HG03354 (cell line): Measurements from ENCODE around the gene RGS19.

ENCODE experiments used
- ATAC-seq: cut with Tn5 transposase; IDR thresholded peaks from one replicate; pipeline ENCODE4 v1.9.1; 2021; ENCODE audit warnings: mild to moderate bottlenecking; ENCODE audit not compliant: unreplicated experiment, poor library complexity, severe bottlenecking

The RGS19 gene

DNA sequence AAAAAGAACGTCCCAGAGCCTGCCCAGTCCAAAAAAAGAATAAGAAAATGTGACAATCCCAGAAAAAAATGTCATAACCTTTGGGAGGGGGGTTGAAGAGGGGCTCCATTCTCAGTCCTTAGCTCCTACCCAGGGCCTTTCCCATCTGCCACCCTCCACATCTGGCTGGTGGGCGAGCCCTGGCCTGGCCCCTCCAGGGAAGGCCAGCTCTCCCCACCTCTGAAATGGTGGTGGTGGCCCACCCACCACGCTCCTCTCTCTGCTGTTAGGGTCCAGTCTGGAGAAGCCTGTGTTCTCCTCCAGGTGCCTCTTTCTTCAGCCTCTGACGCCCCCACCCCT lies 415 bp downstream of the RGS19 start:
- ATAC-seq = no peak

DNA sequence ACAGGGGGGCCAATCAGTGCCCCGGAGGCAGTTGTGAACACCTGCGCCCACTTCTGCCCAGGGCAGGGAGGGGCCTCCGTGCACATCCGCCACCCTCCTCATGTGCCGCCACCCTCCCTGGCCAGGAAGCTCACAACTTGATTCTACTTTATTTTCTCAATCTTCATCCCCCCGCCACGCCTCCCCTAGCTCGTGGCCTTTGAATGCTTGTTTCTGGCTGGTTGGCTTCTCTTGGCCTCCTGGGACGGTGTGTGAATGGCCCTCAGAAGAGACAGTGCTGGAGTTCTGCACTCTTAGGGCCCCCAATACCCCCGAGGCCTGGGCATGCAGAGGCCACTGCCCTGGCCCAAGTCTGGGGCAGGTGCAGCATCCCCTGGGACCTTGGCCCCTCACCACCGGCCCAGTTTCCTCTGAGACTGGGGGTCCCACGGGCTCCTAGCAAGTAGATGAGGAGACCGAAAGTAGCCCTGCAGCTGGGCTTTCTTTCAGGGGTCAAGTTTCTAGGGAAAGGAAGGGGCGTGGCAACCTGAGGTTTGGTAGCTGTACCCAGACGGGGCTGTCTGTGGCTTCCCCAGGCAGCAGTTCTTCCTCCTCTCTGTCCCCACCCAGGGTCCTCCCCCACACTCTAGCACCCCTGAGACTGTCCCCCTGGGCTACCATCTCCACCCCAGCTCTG lies 1.3 kb downstream of the RGS19 start:
- peak; percentile 36 for ATAC-seq

DNA sequence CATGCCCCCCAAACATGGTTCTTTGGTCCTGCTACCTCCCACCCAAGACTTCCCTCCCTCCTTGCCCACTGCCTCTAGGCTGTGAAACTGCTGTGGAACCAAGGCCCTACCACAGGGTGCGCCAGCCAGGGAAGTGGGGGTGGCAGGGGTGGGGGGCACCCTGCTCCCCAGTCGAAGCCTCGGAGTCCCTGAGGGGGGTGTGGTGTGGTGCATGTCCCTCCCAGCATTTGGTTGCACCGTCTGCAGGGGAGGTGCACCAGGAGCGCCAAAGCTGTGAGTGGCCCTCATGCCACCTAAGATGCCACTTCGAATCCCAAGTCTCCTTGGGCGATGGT lies 1.8 kb downstream of the RGS19 start:
- no peak for ATAC-seq

DNA sequence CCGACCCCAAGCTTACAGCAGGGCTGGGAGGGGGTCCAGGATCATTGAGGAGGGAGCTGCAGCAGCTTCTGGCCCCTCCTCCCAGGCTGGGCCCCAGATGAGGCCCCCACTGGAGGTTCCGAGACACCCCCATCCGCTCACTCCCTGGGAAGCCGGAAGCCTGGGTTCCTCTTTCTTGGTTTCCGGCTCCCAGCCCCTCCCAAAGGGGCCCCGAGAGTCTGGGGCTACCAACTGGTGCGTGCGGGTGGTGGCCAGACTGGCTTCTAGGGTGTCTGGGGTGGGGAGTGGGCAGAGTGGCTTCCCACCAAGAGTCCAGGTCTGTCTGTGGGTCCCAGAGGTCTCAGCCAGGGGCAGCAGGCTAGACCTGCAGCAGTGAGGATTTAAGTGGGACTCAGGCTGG lies 2.2 kb downstream of the RGS19 start:
- ATAC-seq = no peak

DNA sequence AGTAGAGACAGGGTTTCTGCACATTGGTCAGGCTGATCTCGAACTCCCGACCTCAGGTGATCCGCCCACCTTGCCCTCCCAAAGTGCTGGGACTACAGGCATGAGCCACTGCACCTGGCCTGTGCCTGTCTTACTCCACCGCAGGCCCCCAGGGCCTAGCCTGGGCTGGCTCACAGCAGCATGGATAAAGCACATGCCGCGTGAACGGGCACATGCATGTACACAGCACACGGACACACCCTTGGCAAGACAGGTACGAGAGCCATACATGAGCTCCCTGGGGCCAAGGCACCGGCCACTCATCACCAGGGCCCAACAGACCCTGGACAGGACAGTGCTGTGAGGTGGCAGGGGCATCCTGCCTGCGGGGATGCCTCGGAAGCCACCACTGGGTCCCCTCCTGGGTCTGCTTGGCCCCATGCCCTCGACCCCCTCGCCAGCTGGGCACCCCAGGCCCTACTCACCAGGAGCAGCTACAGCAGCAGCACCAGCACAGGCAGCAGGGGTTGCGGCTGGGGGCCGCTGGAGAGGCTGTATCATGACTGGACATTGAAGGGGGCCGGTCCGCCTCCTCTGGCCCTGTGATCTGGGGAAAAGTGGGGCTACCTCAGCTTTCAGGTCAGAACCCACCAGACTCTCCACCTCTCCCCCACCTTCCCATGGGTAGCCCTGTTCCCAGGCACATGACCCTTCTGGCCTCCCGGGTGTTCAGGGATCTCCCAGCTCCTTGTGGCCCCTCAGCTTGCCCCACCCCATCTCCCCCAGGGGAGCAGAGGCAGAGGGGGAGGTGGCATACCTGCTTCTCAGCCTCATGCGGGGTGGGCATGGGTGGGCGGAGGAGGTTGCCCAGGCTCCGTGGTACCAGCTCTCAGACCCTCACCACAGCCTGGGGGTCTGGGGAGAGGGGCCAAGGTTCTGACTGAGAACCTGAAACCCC lies 3.0 kb downstream of the RGS19 start:
- no peak for ATAC-seq

DNA sequence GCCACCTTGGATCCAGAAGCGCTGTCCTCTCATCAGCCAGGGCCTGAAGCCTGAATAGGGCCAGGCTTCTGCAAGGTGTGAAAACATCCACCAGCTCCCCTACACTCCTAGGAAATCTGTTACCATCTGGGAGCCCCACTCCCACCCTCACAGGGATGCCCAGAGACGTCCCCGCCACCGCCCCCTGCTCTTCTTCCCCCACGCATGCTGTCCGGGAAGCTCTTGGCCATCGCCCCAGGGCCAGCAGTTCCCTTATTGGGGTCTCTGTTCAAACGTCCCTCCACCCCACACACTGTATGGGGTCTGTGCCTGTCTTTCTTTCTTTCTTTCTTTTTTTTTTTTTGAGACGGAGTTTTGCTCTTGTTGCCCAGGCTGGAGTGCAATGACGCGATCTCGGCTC lies 3.8 kb downstream of the RGS19 start:
- ATAC-seq = no peak

DNA sequence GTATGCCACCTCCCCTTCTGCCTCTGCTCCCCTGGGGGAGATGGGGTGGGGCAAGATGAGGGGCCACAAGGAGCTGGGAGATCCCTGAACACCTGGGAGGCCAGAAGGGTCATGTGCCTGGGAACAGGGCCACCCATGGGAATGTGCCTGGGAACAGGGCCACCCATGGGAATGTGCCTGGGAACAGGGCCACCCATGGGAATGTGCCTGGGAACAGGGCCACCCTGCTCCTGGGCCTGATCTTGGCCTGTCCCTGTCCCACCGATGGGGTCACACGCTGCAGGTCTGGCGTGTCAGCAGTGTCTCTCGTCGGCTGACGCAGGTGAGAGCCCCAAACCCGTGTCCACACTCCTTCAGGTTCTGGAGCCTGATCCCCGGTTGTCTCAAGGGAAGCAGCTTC lies 4.4 kb downstream of the RGS19 start:
- ATAC-seq = no peak

DNA sequence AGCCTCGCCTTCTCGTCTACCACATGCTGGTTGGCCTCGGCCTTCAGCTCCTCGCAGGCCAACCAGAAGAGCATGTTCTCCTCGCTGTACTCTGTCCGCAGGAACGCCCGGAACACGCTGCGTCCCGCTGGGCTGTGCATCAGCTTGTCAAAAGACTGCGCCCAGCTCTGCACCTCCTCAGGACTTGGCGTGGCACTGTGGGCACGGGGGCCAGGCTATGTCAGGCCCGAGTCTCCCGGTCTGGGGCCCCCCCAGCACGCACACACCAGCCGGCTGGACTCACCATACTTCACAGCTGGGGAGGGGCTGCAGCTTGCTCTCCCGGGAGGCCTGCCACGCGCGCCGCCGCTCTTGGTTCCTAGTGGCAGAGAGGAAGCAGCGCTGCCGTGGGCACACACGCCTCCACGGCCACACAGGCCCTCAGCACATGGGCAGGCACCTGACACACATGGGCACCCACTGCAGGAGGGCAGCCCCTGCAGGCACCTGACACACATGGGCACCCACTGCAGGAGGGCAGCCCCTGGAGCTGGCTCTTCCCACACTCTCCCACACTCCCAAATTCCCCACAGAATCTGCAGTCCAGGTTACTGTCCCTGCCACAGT lies 5.0 kb downstream of the RGS19 start:
- ATAC-seq = no peak

DNA sequence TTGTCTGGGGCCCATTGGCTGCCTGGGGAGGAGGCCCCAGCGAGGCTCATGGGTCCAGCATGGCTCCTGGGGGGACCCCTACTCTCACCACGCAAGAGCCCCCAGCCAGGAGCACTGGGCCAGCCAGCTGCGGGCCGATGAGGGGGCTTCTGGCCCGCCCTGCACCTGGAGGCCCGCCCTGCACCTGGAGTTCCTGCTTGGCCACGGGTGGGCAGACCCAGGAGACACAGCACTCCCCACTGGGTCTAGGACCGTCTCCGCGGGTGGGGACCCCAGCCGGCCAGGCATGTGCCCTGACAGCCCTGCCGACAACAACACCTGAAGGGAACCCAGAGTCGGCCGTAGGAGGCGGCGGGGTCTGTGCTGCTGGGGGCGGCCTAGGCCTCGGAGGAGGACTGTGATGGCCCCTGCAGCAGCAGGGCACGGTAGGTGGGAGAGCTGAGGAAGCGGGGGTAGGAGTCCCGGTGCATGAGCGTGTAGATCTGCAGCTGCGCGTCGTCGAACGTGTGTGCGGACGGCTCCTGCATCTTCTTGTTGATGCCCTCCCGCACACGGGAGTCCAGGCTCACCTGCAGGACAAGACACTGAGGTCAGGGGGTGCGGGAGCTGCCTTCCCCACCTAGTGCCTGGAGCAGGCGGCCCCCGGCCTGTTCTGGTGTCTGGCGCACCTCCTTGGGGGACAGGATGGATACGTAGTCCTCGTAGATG lies 5.7 kb downstream of the RGS19 start:
- ATAC-seq = no peak

DNA sequence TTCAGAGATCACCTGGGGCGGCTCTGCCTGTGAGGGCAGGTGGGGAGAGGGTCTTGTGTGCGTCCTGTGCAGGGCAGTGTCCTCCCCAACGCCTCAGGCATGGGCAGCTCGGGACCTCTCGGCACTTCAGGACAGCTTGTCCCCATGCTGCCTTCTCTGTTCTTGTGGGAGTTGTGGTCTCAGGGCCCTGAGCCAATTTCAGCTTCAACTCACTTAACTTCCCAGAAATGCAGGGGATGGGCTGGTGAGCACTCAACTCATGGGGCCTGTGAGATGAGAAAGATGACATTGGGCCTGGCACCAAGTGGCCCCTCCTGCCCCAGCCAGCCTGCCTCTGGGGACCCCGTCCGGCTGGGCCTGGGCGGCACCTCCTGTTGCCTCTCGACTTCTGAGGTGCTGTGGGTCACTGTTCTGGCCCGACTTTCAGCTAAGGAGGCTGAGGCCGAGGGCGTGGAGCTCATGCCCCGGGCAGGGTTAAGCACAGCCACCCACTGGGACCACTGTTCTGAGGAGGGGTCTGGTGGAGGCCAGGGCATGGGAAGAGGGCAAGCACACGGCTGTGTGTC lies 6.7 kb downstream of the RGS19 start:
- no peak for ATAC-seq

DNA sequence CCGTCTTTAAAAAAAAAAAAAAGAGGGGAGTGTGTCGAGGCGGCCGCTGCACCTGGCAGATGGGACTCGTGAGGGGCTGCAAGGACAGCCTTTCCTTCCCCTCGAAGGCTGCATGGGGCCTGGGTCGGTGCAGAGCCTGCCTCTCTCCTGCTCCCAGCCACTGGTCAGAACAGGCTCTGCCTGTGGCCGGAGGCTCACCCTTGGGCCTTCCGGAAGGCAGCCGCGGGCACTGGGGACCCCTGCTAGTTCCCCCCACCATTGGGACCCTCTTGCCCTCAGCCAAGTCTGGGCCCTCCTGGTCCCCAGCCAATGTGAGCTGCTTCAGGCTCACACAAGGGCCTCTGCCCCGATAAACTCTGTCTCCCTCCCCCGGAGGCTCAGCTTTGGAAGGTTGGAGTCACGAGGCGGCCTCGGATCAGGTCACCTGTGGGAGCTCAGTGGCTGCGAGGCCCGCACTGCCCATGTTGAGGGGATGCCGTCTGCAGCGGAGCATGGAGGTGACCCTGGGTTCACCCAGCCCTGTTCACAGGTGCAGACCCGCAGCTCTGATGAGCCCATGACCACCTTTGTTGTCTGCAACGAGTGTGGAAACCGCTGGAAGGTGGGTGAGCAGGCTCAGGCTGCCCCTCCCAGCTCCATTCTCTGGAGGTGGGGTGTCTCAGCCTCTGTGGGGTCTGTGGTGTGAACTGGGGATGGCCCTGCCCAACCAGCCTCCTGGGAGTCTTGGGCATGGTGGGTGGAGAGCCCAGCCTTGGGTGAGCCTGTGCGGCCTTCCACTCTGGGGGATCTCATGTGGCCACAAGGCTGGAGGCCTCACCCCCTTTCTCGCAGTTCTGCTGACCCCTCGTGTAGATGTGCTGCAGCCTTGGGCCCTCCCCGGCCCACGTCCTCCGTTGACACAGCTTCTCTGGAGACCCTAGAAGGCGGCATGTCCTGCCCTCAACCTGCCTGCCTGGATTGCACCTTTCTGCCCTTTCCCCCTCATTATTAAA lies 7.7 kb downstream of the RGS19 start:
- ATAC-seq = no peak

DNA sequence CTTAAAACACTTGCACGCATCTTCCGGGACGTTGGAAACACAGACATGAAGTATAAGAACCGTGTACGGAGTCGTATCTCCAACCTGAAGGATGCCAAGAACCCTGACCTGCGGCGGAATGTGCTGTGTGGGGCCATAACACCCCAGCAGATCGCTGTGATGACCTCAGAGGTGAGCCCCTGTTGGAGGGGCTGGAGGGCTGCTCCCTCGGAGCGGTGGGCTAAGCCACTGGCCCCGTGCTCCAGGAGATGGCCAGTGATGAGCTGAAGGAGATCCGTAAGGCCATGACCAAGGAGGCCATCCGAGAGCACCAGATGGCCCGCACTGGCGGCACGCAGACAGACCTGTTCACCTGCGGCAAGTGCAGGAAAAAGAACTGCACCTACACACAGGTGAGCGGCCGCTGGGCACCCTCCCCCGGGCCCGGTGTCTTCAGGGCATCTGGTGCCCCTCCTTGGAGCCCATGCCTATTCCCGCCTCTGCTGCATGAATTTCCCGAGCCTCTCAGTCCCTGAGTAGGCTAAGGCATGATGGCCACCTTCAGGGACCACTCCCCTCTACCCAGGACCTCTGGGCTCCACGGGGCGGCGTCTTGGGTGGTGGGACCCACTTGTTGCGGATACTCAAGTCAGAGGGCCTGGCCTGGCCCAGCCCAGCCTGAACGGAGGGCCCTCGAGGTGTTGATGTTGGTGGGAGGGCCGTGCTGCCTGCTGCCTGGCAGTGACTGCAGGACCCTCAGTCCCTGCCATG lies 8.9 kb downstream of the RGS19 start:
- ATAC-seq = no peak

DNA sequence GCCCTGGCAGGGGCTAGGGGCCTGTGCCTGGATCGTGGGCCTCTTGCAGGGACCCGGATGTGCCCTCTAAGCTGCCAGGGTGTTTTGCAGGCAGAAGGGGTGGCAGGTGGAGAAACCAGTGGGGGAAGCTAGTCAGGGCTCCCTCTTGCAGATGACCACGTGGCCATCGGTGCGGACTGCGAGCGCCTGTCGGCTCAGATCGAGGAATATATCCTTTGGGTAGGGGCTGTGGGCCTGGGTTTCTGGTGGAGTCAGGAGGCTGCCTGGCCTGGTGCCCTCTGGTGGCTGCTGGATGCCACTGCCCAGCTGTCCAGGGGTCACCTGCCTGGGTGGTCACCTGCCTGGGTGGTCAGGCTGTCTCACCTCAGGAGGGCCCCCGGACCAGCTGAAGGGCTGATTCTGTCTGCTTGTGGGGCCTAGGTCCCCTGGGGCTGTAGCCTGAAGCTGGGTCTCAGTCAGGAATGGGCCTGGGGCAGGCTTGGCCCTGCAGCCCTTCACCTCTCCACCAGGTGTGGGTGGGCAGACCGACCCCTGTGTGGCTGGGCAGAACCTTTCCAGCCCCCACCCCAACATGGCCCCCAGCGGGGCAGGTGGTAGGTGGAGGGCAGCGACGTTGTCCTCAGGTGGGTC lies 9.6 kb downstream of the RGS19 start:
- no peak for ATAC-seq

DNA sequence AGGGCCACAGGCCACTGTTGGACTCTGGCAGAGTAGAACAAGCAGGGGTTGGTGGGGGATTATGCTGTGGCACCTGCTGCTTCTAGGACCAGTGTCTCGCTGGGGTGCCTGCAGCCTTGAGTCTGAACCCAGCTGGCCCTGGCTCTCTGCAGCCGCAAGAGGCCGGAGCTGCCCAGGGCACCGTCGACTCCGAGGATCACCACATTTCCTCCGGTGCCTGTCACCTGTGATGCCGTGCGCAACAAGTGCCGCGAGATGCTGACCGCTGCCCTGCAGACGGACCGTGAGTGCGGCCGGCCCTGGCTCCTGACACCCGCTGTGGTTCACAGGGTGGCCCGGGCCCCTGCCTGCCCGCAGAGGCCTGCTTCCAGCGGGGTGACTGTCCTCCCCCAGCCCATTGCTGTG lies 10.1 kb downstream of the RGS19 start:
- ATAC-seq = no peak

DNA sequence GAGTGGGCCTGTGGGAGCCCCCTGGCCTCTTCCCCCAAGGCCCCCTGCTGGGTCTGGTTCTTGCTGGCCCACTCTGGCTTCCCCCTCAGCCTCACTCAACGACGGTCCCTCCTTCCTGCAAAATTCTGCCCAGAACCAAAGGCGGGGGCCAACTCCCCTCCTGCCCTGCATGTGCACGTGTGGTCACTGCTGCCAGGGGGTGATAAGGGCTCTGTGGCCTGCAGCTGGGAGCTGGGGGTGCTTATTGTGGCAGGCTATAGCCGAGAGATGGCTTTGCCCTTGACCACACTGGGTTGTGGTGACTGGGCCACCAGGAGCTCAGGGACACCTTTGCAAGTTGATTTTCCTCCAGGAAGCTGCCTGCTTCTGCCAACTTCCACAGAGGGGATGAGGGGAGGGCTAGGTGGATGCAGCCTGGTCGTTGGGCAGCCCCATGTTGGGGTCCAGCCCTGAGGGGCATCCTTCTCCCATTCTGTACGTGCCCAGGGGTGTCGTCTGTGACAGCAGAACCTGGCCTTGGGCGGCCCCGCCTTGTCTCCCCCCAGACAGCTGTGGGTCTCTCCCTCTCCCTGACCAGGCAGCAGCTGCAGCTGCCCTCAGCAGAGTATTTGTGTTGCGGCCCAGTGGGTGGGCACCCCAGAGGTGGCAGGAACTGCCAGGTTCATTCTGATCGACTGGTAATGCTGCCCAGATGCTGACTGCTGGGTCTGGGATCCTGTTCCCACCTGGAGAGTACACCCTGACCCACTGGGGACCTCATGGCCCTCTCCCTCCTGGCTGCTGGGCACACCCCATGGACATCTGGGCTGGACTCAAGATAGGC lies 10.7 kb downstream of the RGS19 start:
- ATAC-seq = no peak

DNA sequence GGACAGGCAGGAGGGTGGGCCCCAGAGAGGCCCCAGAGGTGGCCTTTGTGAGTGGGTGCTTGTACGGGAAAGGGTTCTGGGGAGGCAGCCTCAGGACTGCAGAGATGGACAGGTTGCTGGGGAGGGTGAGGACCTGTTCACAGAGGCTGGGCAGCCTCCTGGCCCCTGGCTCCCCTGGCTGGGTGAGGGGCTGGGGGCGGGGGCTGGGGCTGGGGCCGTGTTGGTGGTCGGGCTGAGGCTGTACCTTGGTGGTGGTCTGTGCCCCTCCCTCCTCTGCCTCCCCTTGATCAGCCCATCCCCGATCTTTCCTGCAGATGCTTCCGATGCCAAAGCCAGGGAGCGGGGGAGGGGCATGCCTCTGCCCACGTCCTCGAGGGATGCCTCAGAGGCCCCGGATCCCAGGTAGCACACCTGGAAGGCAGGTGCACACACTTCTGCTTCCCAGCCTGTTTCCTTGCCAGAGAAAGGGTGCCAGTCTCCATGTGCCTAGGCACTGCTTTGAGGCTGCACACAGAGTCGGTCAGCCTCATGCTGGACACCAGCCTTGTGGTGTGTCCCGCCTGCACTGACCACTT lies 11.5 kb downstream of the RGS19 start:
- no peak for ATAC-seq
